K562 (cell line): ENCODE results near the gene GAB2. TPM values are rescaled to one million over a fixed set of nuclear protein-coding genes. Genes with fewer than 3 reads are reported as not detected.

Experiments
- ATAC-seq: fragments of 200-7000 bp; cut with Tn5 transposase; 3 replicates; pipeline ENCODE4 v1.9.1; 2020; ENCODE audit warnings: moderate library complexity
- BruUV-seq: library from RNA; stranded (reverse); fragments of 400-500 nt; replicated peaks from 2 replicates; lab custom pipeline; 2021; lab: Mats Ljungman, UMichigan
- CTCF ChIA-PET: fragments of 300-600 bp; formaldehyde crosslinking; extraction: SDS; loops from one replicate; lab custom pipeline; 2021; ENCODE audit warnings: low intra/inter-chr PET ratio; lab: Yijun Ruan, JAX
- POLR2A ChIA-PET: fragments of 300-600, 350-650 bp; sonication (Branson Sonifier 250); formaldehyde crosslinking; extraction: SDS; loops from one replicate; lab custom pipeline; 2021; ENCODE audit warnings: antibody characterized with exemption, inconsistent platforms; lab: Yijun Ruan, JAX
- DNase-seq, 4 experiments: peaks; one replicate each; pipeline versions ENCODE4 v3.0.0 to v3.0.0-alpha.2; 2011 to 2018; ENCODE audit warnings: low spot score in 3 of 4, mixed read lengths in 3 of 4; ENCODE audit errors: extremely low read depth in 1 of 4
- FAIRE-seq: peaks from 2 replicates; lab custom pipeline; 2011; peaks lifted over from hg19 to GRCh38; lab: Jason Lieb, UNC
- H2AFZ ChIP-seq: 2 replicates; pipeline ENCODE4 v1.6.0; 2011; ENCODE audit warnings: low read depth, low read length, control low read depth, inconsistent platforms
- H3K27ac ChIP-seq: fragments of 200-600 bp; 3 replicates; pipeline ENCODE4 v1.8.0; 2011; ENCODE audit warnings: low read depth, mild to moderate bottlenecking, control low read depth, inconsistent platforms, low read length, moderate library complexity, mixed read lengths; ENCODE audit errors: extremely low read depth
- H3K27me3 ChIP-seq, 2 experiments: fragments of 300-600 bp in 1 of 2; 2 replicates in 1 of 2; 3 replicates in 1 of 2; pipeline versions ENCODE4 v1.6.0 to v1.8.0; 2011; ENCODE audit warnings: inconsistent platforms in 2 of 2, low read length in 2 of 2, mild to moderate bottlenecking in 1 of 2, mixed read lengths in 1 of 2, moderate library complexity in 1 of 2; ENCODE audit not compliant: control insufficient read depth in 2 of 2, insufficient read depth in 2 of 2
- H3K36me3 ChIP-seq: fragments of 300-600 bp; 3 replicates; pipeline ENCODE4 v1.8.0; 2011; ENCODE audit warnings: mild to moderate bottlenecking, low read length, inconsistent platforms; ENCODE audit not compliant: control insufficient read depth, insufficient read depth
- H3K4me1 ChIP-seq, 2 experiments: fragments of 200-600 bp in 1 of 2; replicated peaks in 1 of 2; 2 replicates in 1 of 2; 3 replicates in 1 of 2; pipeline versions ENCODE4 v1.5.1 to v1.8.0; 2011; ENCODE audit warnings: inconsistent platforms in 2 of 2, low read length in 2 of 2, mild to moderate bottlenecking in 1 of 2, mixed read lengths in 1 of 2, moderate library complexity in 1 of 2; ENCODE audit not compliant: control insufficient read depth in 2 of 2, insufficient read depth in 2 of 2
- H3K4me2 ChIP-seq: 2 replicates; pipeline ENCODE4 v1.6.1; 2011; ENCODE audit warnings: low read length, control low read depth, inconsistent platforms, mixed read lengths; ENCODE audit not compliant: insufficient read depth
- H3K4me3 ChIP-seq: fragments of 200-600 bp; sonication (generic), shearing (Covaris generic); 2 replicates; pipeline ENCODE4 v1.5.1; 2016; ENCODE audit warnings: control low read depth, inconsistent platforms
- H3K79me2 ChIP-seq: fragments of 200-600 bp; 3 replicates; pipeline ENCODE4 v1.8.0; 2011; ENCODE audit warnings: low read length, inconsistent platforms; ENCODE audit not compliant: control insufficient read depth, insufficient read depth
- H3K9ac ChIP-seq, 2 experiments: 2 replicates each; pipeline versions ENCODE4 v1.6.0 to v1.6.1; 2011; ENCODE audit warnings: low read depth in 2 of 2, low read length in 2 of 2, control low read depth in 1 of 2, inconsistent platforms in 1 of 2, mild to moderate bottlenecking in 1 of 2, mixed read lengths in 1 of 2; ENCODE audit not compliant: insufficient read depth in 1 of 2
- H3K9me1 ChIP-seq: one replicate; pipeline ENCODE4 v1.6.0; 2011; ENCODE audit warnings: inconsistent platforms, mild to moderate bottlenecking, low read length, moderate library complexity; ENCODE audit not compliant: control insufficient read depth, insufficient read depth
- H3K9me3 ChIP-seq: replicated peaks from 2 replicates; pipeline ENCODE4 v1.5.1; 2011; ENCODE audit warnings: low read depth, low read length, inconsistent platforms; ENCODE audit not compliant: control insufficient read depth, insufficient read depth
- H4K20me1 ChIP-seq: replicated peaks from 2 replicates; pipeline ENCODE4 v1.6.1; 2011; ENCODE audit warnings: low read length, inconsistent platforms, mixed read lengths; ENCODE audit not compliant: control insufficient read depth, insufficient read depth
- CEBPB ChIP-seq: fragments of 450-650 bp; IDR thresholded peaks from 2 replicates; pipeline ENCODE4 v1.6.1; 2016; ENCODE audit warnings: missing genetic modification characterization, missing compliant biosample characterization
- DMBX1 ChIP-seq: fragments of 250-450 bp; sonication (Bioruptor Pico); IDR thresholded peaks from 2 replicates; pipeline ENCODE4 v1.8.0; 2022; ENCODE audit warnings: inconsistent platforms, mild to moderate bottlenecking, moderate library complexity, borderline replicate concordance
- FOSL1 ChIP-seq: fragments of 200-800 bp; sonication (Bioruptor generic); conservative IDR thresholded peaks from 2 replicates; pipeline ENCODE4 v1.6.1; 2016; ENCODE audit warnings: missing genetic modification characterization, missing compliant biosample characterization
- GATAD2A ChIP-seq: fragments of 450-650 bp; IDR thresholded peaks from 2 replicates; pipeline ENCODE4 v1.6.1; 2017
- HDGF ChIP-seq: fragments of 450-650 bp; IDR thresholded peaks from 2 replicates; pipeline ENCODE4 v1.6.1; 2016
- JUNB ChIP-seq: fragments of 450-650 bp; formaldehyde crosslinking; conservative IDR thresholded peaks from 2 replicates; pipeline ENCODE4 v1.4.0; 2020; ENCODE audit warnings: mild to moderate bottlenecking
- MCM3 ChIP-seq: fragments of 450-650 bp; IDR thresholded peaks from 2 replicates; pipeline ENCODE4 v1.6.1; 2016
- NCOR1 ChIP-seq: fragments of 450-650 bp; IDR thresholded peaks from 2 replicates; pipeline ENCODE4 v1.6.1; 2016; ENCODE audit warnings: mild to moderate bottlenecking, moderate library complexity
- POLR2AphosphoS5 ChIP-seq: IDR thresholded peaks from 2 replicates; pipeline ENCODE4 v1.6.1; 2011; ENCODE audit warnings: mild to moderate bottlenecking, low read depth, low read length, moderate library complexity; ENCODE audit not compliant: control insufficient read depth, insufficient read depth
- RHOXF2B ChIP-seq: fragments of 250-450 bp; sonication (Bioruptor Pico); conservative IDR thresholded peaks from 2 replicates; pipeline ENCODE4 v1.5.1; 2021
- TSHZ1 ChIP-seq: fragments of 250-450 bp; sonication (Bioruptor Pico); IDR thresholded peaks from 2 replicates; pipeline ENCODE4 v1.4.0; 2020; ENCODE audit warnings: mild to moderate bottlenecking, moderate library complexity
- ZBTB1 ChIP-seq: sonication (generic); formaldehyde crosslinking; IDR thresholded peaks from 2 replicates; pipeline ENCODE4 v1.8.1; 2023; ENCODE audit warnings: missing genetic modification reagents, low read depth, mild to moderate bottlenecking, borderline replicate concordance
- ZNF277 ChIP-seq: fragments of 250-450 bp; sonication (Bioruptor Pico); IDR thresholded peaks from 2 replicates; pipeline ENCODE4 v1.8.0; 2022; ENCODE audit warnings: inconsistent platforms, mild to moderate bottlenecking, moderate library complexity, borderline replicate concordance
- ZNF584 ChIP-seq: fragments of 200-800 bp; sonication (Bioruptor generic); IDR thresholded peaks from 2 replicates; pipeline ENCODE4 v1.6.1; 2016; ENCODE audit warnings: low read depth, mild to moderate bottlenecking, missing genetic modification characterization, missing compliant biosample characterization
- WGBS: fragments of 100-300 bp; shearing (Covaris generic); methylation state at CpG from one replicate; pipeline ENCODE4 v1.1.6; 2016; ENCODE audit warnings: low coverage, mixed read lengths; ENCODE audit not compliant: insufficient coverage; ENCODE audit errors: missing lambda C conversion rate; 5-methylcytosine and 5-hydroxymethylcytosine counted together
- in situ Hi-C: fragments of 300-500 bp; cut with MboI; formaldehyde crosslinking; loops from 4 replicates; pipeline ENCODE4 v1.15.0; 2018; ENCODE audit warnings: inconsistent platforms, mixed read lengths
- intact Hi-C: fragments of 100-400 bp; cut with micrococcal nuclease; formaldehyde crosslinking; loops from 2 replicates; pipeline ENCODE4 v1.14.2; 2022
- polyA plus RNA-seq, 8 experiments: library from polyadenylated mRNA; depleted of rRNA in 4 of 8; stranded (reverse) in 5 of 8; unstranded in 3 of 8; fragments of >200 nt; fragmentation: Nextera tagmentation in 2 of 8; fragmentation: Illumina TruSeq in 1 of 8; extraction: Ambion mirVana in 2 of 8; extraction: Trizol in 1 of 8; gene quantifications; 2 replicates each; pipeline versions ENCODE4 v1.2.1 to v1.2.3, GENCODE V29; 2011 to 2014; ENCODE audit warnings: inconsistent platforms in 1 of 8, missing spikeins in 1 of 8
- total RNA-seq, 7 experiments: library from RNA; depleted of rRNA in 6 of 7; stranded (reverse); fragments of >200 nt in 6 of 7; fragmentation: Illumina TruSeq in 2 of 7; extraction: Trizol in 2 of 7; gene quantifications; 2 replicates each; pipeline versions ENCODE4 v1.2.1 to v1.2.3, GENCODE V29; 2011 to 2021; ENCODE audit warnings: low replicate concordance in 1 of 7
- TF ChIP-seq, protein P1 (sequence below): fragments of 450-650 bp; formaldehyde crosslinking; IDR thresholded peaks from 2 replicates; pipeline ENCODE4 v1.4.0; 2020; ENCODE audit warnings: mild to moderate bottlenecking, moderate library complexity
- TF ChIP-seq, protein P2 (sequence below): sonication (generic); IDR thresholded peaks from 2 replicates; pipeline ENCODE4 v1.6.1; 2016

The GAB2 gene
- total and polyA plus RNA-seq, 9 of the 15 experiments (the other 6 are each of a cell fraction or from before 2014, with no cell fraction given), result 2.3 to 35.2 (median 16.1) TPM

DNA sequence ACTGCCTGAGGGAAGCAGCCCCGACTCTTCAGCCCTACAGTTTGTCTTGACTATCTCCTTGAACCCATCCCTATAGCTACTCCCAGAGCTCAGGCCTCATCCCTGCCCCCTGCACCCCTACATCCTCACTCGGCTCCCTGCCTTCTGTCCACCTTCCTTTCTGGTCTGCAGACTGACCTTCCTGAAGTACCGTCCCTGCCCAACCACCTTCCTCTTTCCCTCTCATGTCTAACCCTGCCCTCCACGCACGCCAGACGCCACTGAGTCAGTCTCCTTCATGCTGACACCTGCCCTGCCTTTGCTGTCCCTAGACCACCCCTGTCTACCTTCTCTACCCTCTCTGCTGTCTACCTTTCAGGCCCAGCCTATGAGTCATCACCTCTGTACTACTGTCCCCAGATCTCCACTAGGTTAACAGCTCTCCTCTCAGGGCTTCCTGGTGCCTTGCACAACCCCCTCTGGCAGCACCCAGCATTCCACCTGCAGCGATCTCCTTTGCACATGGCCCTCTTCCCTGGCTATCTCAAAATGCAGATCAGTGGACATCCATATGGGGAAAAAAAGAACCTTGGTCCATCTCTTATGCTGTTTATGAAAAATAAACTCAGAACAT, 238.1 kb downstream of the GAB2 start:
- ATAC-seq (peak; percentile 82), FAIRE-seq (no peak), DNase-seq (peak in 3 of 4 experiments; percentile 30 to 58 (median 40))
- CTCF ChIA-PET, result no interaction called here
- intact Hi-C loops, result no loop called here
- H3K27ac ChIP-seq, result no peak overlapping the region
- H3K36me3 ChIP-seq, result no peaks in the 10 kb centered on the region
- POLR2A ChIA-PET, result interaction anchor here (0.6 kb wide), 1 partner anchor 14 kb away, joined by 3 read pairs; no protein-coding TSS in a partner anchor
- in situ Hi-C loops, result no loop called here
- peak overlapping the region in 1 of 2 experiments; percentile 6; a peak in 1 of 4 replicates for H3K9ac ChIP-seq
- H4K20me1 ChIP-seq, result no peaks in the 10 kb centered on the region
- peaks cover 5 to 15% of the 10 kb centered on the region in 2 experiments; a peak in 4 of 5 replicates for H3K4me1 ChIP-seq
- no peak overlapping the region for H3K4me2 ChIP-seq
- H2AFZ ChIP-seq, result no peak overlapping the region
- H3K4me3 ChIP-seq, result no peak overlapping the region
- no TSS peak for BruUV-seq
- H3K27me3 ChIP-seq, result no peaks in the 10 kb centered on the region
- no peaks in the 10 kb centered on the region for H3K9me1 ChIP-seq
- WGBS, result 42% methylated on average over 5 of the region's 7 CpGs
- H3K9me3 ChIP-seq, result no peaks in the 10 kb centered on the region
- no peaks in the 10 kb centered on the region for H3K79me2 ChIP-seq
- TF ChIP-seq DMBX1 (CRISPR knock-in tag) (no peak), TSHZ1 (no peak), MCM3 (no peak), RHOXF2B (CRISPR knock-in tag) (no peak), NCOR1 (no peak), ZNF277 (no peak), HDGF (peak; percentile 76; the same call in 1 of the 2 replicates), CEBPB (tag) (peak; percentile 50), FOSL1 (tag) (peak; percentile 56), POLR2AphosphoS5 (no peak), ZBTB1 (CRISPR knock-in tag) (no peak), ZNF584 (CRISPR knock-in tag) (no peak), JUNB (CRISPR knock-in tag) (0 out of 2 replicates have a peak, but pooled peaks have one; percentile 31), GATAD2A (no peak)
- TF ChIP-seq, protein P1, sequence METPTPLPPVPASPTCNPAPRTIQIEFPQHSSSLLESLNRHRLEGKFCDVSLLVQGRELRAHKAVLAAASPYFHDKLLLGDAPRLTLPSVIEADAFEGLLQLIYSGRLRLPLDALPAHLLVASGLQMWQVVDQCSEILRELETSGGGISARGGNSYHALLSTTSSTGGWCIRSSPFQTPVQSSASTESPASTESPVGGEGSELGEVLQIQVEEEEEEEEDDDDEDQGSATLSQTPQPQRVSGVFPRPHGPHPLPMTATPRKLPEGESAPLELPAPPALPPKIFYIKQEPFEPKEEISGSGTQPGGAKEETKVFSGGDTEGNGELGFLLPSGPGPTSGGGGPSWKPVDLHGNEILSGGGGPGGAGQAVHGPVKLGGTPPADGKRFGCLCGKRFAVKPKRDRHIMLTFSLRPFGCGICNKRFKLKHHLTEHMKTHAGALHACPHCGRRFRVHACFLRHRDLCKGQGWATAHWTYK (CRISPR knock-in tag), result no peak
- TF ChIP-seq, protein P2, sequence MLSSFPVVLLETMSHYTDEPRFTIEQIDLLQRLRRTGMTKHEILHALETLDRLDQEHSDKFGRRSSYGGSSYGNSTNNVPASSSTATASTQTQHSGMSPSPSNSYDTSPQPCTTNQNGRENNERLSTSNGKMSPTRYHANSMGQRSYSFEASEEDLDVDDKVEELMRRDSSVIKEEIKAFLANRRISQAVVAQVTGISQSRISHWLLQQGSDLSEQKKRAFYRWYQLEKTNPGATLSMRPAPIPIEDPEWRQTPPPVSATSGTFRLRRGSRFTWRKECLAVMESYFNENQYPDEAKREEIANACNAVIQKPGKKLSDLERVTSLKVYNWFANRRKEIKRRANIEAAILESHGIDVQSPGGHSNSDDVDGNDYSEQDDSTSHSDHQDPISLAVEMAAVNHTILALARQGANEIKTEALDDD, result 0 out of 2 replicates have a peak, but pooled peaks have one; percentile 13
